HCT116 (cell line): ENCODE measurements around the gene MAP7D1. TPM values are rescaled to one million over a fixed set of nuclear protein-coding genes. Genes with fewer than 3 reads are reported as not detected.

Source experiments
- ATAC-seq: fragments of 200-7000 bp; cut with Tn5 transposase; 2 replicates; pipeline ENCODE4 v1.9.1; 2020; ENCODE audit warnings: mild to moderate bottlenecking, moderate library complexity
- BruUV-seq: library from RNA; stranded (reverse); fragments of 400-500 nt; replicated peaks from 2 replicates; lab custom pipeline; 2021; lab: Mats Ljungman, UMichigan
- CTCF ChIA-PET: fragments of 300-600 bp; sonication (Branson Sonifier 250); formaldehyde crosslinking; loops from one replicate; lab custom pipeline; 2021; ENCODE audit warnings: antibody characterized with exemption; lab: Charles Lee
- POLR2A ChIA-PET: fragments of 300-600, 350-600 bp; sonication (Branson Sonifier 250); formaldehyde crosslinking; loops from one replicate; lab custom pipeline; 2021; ENCODE audit warnings: antibody characterized with exemption; lab: Charles Lee
- RAD21 ChIA-PET, 2 experiments: fragments of 300-600 bp; sonication (Branson Sonifier 250); formaldehyde crosslinking; loops; one replicate each; lab custom pipeline; 2023; ENCODE audit warnings: low total read pairs in 2 of 2; ENCODE audit not compliant: uncharacterized antibody in 2 of 2, unreplicated experiment in 2 of 2, low non-redundant PET in 1 of 2; lab: Charles Lee
- DNase-seq: peaks from one replicate; pipeline ENCODE4 v3.0.0-alpha.2; 2010; ENCODE audit warnings: low read depth, low spot score
- H2AFZ ChIP-seq: fragments of 200-600 bp; shearing (Covaris generic), sonication (generic); 2 replicates; pipeline ENCODE4 v1.6.1; 2017; ENCODE audit warnings: low read depth, mixed run types, mixed read lengths, antibody characterized with exemption, low read length; ENCODE audit not compliant: poor library complexity, severe bottlenecking
- H3K27ac ChIP-seq: 2 replicates; pipeline ENCODE4 v1.5.1; 2012; ENCODE audit warnings: low read depth, low read length
- H3K27me3 ChIP-seq: fragments of 200-600 bp; sonication (generic); 2 replicates; pipeline ENCODE4 v1.6.1; 2016; ENCODE audit warnings: mixed run types, low read length, mixed read lengths; ENCODE audit not compliant: insufficient read depth
- H3K36me3 ChIP-seq, 2 experiments: fragments of 200-500 bp in 1 of 2; fragments of 200-600 bp in 1 of 2; sonication (Bioruptor generic) in 1 of 2; sonication (generic) in 1 of 2; 2 replicates each; pipeline versions ENCODE4 v1.5.1 to v1.6.1; 2014 to 2016; ENCODE audit warnings: low read length in 2 of 2, inconsistent platforms in 1 of 2, mixed read lengths in 1 of 2, mixed run types in 1 of 2; ENCODE audit not compliant: insufficient read depth in 2 of 2, control insufficient read depth in 1 of 2
- H3K4me1 ChIP-seq, 2 experiments: fragments of 200-600 bp in 1 of 2; sonication (generic) in 1 of 2; 2 replicates each; pipeline versions ENCODE4 v1.5.1 to v1.6.1; 2012 to 2017; ENCODE audit warnings: low read length in 2 of 2, inconsistent platforms in 1 of 2, mild to moderate bottlenecking in 1 of 2, mixed read lengths in 1 of 2, mixed run types in 1 of 2, moderate library complexity in 1 of 2; ENCODE audit not compliant: insufficient read depth in 2 of 2, control insufficient read depth in 1 of 2
- H3K4me2 ChIP-seq: fragments of 200-600 bp; sonication (generic); 2 replicates; pipeline ENCODE4 v1.6.1; 2017; ENCODE audit warnings: mixed run types, low read length, mixed read lengths
- H3K4me3 ChIP-seq, 2 experiments: fragments of 200-600 bp in 1 of 2; sonication (generic) in 1 of 2; replicated peaks in 1 of 2; 2 replicates each; pipeline ENCODE4 v1.5.1; 2011 to 2016; ENCODE audit warnings: low read length in 2 of 2, control low read depth in 1 of 2, low read depth in 1 of 2, mild to moderate bottlenecking in 1 of 2, mixed read lengths in 1 of 2, mixed run types in 1 of 2
- H3K79me2 ChIP-seq: fragments of 200-600 bp; sonication (generic); 2 replicates; pipeline ENCODE4 v1.6.1; 2017; ENCODE audit warnings: mild to moderate bottlenecking, mixed run types, low read length, moderate library complexity, mixed read lengths; ENCODE audit not compliant: insufficient read depth
- H3K9ac ChIP-seq: fragments of 200-600 bp; sonication (generic); 2 replicates; pipeline ENCODE4 v1.6.1; 2016; ENCODE audit warnings: low read length, mixed read lengths
- H3K9me2 ChIP-seq: fragments of 200-600 bp; sonication (generic), shearing (Covaris generic); 2 replicates; pipeline ENCODE4 v1.6.1; 2017; ENCODE audit warnings: mixed run types, mild to moderate bottlenecking, moderate library complexity; ENCODE audit not compliant: insufficient read depth
- H3K9me3 ChIP-seq, 2 experiments: fragments of 200-500 bp in 1 of 2; fragments of 200-600 bp in 1 of 2; sonication (Bioruptor generic) in 1 of 2; sonication (generic) in 1 of 2; 2 replicates each; pipeline ENCODE4 v1.6.1; 2014 to 2017; ENCODE audit warnings: low read length in 2 of 2, mixed read lengths in 2 of 2, inconsistent platforms in 1 of 2, low read depth in 1 of 2, mild to moderate bottlenecking in 1 of 2, mixed run types in 1 of 2, moderate library complexity in 1 of 2; ENCODE audit not compliant: control insufficient read depth in 1 of 2, insufficient read depth in 1 of 2
- H4K20me1 ChIP-seq: fragments of 200-600 bp; sonication (generic), shearing (Covaris generic); 2 replicates; pipeline ENCODE4 v1.6.1; 2017; ENCODE audit warnings: mixed run types, mild to moderate bottlenecking, moderate library complexity; ENCODE audit not compliant: insufficient read depth
- CBX3 ChIP-seq: IDR thresholded peaks from 2 replicates; pipeline ENCODE4 v1.6.1; 2012; ENCODE audit warnings: low read depth
- EGR1 ChIP-seq: IDR thresholded peaks from 2 replicates; pipeline ENCODE4 v1.6.1; 2012; ENCODE audit warnings: low read depth
- EZH2 ChIP-seq: fragments of 200-600 bp; sonication (generic); IDR thresholded peaks from 2 replicates; pipeline ENCODE4 v1.6.1; 2017; ENCODE audit warnings: antibody characterized with exemption, mixed run types
- EZH2phosphoT487 ChIP-seq: fragments of 200-600 bp; IDR thresholded peaks from 2 replicates; pipeline ENCODE4 v1.6.1; 2018; ENCODE audit warnings: antibody characterized with exemption, borderline replicate concordance
- FOSL1 ChIP-seq: IDR thresholded peaks from 2 replicates; pipeline ENCODE4 v1.6.1; 2012; ENCODE audit warnings: low read depth
- JUND ChIP-seq: IDR thresholded peaks from 2 replicates; pipeline ENCODE4 v1.6.1; 2012
- POLR2A ChIP-seq: IDR thresholded peaks from 2 replicates; pipeline ENCODE4 v1.7.0; 2011; ENCODE audit warnings: borderline replicate concordance; ENCODE audit not compliant: insufficient read depth, insufficient read length; ENCODE audit errors: extremely low read depth
- POLR2AphosphoS5 ChIP-seq: IDR thresholded peaks from 2 replicates; pipeline ENCODE4 v1.6.1; 2011; ENCODE audit warnings: mild to moderate bottlenecking, low read depth, low read length, moderate library complexity
- RAD21 ChIP-seq: IDR thresholded peaks from 2 replicates; pipeline ENCODE4 v1.6.1; 2012; ENCODE audit warnings: low read depth, mild to moderate bottlenecking
- SP1 ChIP-seq: IDR thresholded peaks from 2 replicates; pipeline ENCODE4 v1.6.1; 2012; ENCODE audit warnings: low read depth
- SRF ChIP-seq: IDR thresholded peaks from 2 replicates; pipeline ENCODE4 v1.6.1; 2012; ENCODE audit warnings: low read depth
- TCF7L2 ChIP-seq: IDR thresholded peaks from 2 replicates; pipeline ENCODE4 v1.7.0; 2011; ENCODE audit warnings: borderline replicate concordance, inconsistent platforms; ENCODE audit not compliant: insufficient read depth, insufficient read length; ENCODE audit errors: extremely low read depth
- YY1 ChIP-seq: IDR thresholded peaks from 2 replicates; pipeline ENCODE4 v1.6.1; 2011; ENCODE audit warnings: low read length, low read depth, moderate library complexity, mild to moderate bottlenecking; ENCODE audit not compliant: insufficient replicate concordance; ENCODE audit errors: extremely low read depth
- intact Hi-C: fragments of 100-400 bp; cut with micrococcal nuclease; formaldehyde crosslinking; loops from 2 replicates; pipeline ENCODE4 v1.10.0; 2022
- total RNA-seq: library from RNA; stranded (reverse); gene quantifications from one replicate; pipeline ENCODE4 v1.2.1, GENCODE V29; 2021; ENCODE audit not compliant: unreplicated experiment
- TF ChIP-seq, protein P1 (sequence below), 3 experiments: fragments of 200-600 bp in 1 of 3; sonication (generic) in 1 of 3; IDR thresholded peaks in 2 of 3; conservative IDR thresholded peaks in 1 of 3; 2 replicates each; pipeline ENCODE4 v1.5.1; 2012 to 2017; ENCODE audit warnings: low read depth in 2 of 3, low read length in 2 of 3, antibody characterized with exemption in 1 of 3, borderline replicate concordance in 1 of 3, control low read depth in 1 of 3, mild to moderate bottlenecking in 1 of 3, mixed read lengths in 1 of 3, mixed run types in 1 of 3, moderate library complexity in 1 of 3; ENCODE audit not compliant: insufficient read depth in 1 of 3
- TF ChIP-seq, protein P2 (sequence below): IDR thresholded peaks from 2 replicates; pipeline ENCODE4 v1.6.1; 2011; ENCODE audit warnings: mild to moderate bottlenecking, low read length, moderate library complexity; ENCODE audit not compliant: insufficient replicate concordance; ENCODE audit errors: extremely low read depth
- TF ChIP-seq, protein P3 (sequence below): IDR thresholded peaks from 2 replicates; pipeline ENCODE4 v1.6.1; 2012; ENCODE audit warnings: low read depth
- TF ChIP-seq, protein P4 (sequence below): IDR thresholded peaks from 2 replicates; pipeline ENCODE4 v1.6.1; 2012
- TF ChIP-seq, protein P5 (sequence below): IDR thresholded peaks from 2 replicates; pipeline ENCODE4 v1.6.1; 2012

The MAP7D1 gene
- total RNA-seq, 1 experiment from 2014 or later, result 71.8 TPM

DNA sequence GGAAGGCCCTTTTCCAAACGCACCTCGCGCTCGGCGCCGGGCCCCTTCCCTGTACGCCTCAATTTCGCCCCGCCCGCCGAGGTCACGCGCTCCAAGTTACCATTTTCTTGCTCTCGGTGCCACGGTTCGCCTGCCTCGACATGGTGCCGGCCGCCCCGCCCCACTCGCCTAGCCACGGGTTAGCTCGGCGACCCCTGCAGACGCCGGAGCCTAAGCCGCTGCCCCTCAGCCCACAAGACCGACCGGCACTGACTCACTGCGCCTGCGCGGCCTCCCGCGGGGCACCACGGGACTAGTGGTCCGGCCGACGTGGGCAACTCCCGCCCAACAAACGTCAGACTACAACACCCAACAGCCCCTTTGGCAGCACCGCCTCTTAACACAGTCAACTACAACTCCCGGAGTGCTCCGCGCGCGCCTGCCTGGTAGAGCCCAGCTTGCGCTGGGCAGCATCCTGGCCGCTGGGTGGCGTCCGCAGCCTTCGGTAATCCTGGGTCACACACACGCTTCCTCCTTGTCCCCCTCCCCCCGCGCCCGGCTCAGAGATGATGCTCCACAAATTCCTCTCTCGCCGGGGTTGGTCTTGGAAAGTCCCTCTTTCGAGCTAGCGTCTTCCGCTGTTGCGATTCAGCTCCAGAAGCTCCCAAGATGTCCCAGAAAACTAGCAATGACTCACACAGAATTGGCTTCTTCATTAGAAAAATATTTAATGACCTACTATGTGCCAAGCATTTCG is 6.6 kb upstream of the MAP7D1 start, which contains the start of gene TRAPPC3:
Gene TRAPPC3 (minus strand): TSS at position 250 of the 736 bp plus-strand sequence. CDS start 108 bp downstream, at position 142.
- Histone ChIP-seq H4K20me1 (no peaks in the 10 kb centered on the region), H3K79me2 (peaks cover 41% of the 10 kb centered on the region), H3K4me2 (peak within 1 kb of the TSS; percentile 86), H3K9me2 (no peaks in the 10 kb centered on the region), H2AFZ (peak within 1 kb of the TSS; percentile 11), H3K27me3 (no peaks in the 10 kb centered on the region), H3K4me1 (peaks cover 22 to 35% of the 10 kb centered on the region in 2 experiments), H3K4me3 (peak within 1 kb of the TSS; percentile 75 to 88), H3K36me3 (no peaks in the 10 kb centered on the region), H3K27ac (peak within 1 kb of the TSS; percentile 65), H3K9ac (peak within 1 kb of the TSS; percentile 91), H3K9me3 (no peaks in the 10 kb centered on the region)
- BruUV-seq, result no TSS peak
- peak; percentile 99 for DNase-seq
- POLR2A ChIA-PET, result interaction anchor here (0.6 to 2.5 kb wide), 10 partner anchors 10 to 251 kb away, joined by 3 to 11 read pairs (median 4); partner anchors contain the start of gene LSM10
- CTCF ChIA-PET, result interaction anchor here (0.9 to 3.5 kb wide), 24 partner anchors 12 to 237 kb away, joined by 3 to 37 read pairs (median 4); partner anchors contain the start of genes EVA1B and THRAP3
- intact Hi-C loops, result loop anchor here (1.0 kb wide), 3 partner anchors 39 to 136 kb away; partner anchors contain the start of gene THRAP3
- RAD21 ChIA-PET, result interaction anchor here (0.7 to 2.5 kb wide), 9 partner anchors 15 to 157 kb away, joined by 3 to 15 read pairs (median 6); partner anchors contain the start of genes SH3D21 (in 1 of the 2) and THRAP3 (in 1 of the 2)
- ATAC-seq, result peak; percentile 89
- TF ChIP-seq SRF (no peak), POLR2AphosphoS5 (peak; percentile 89), FOSL1 (no peak), EZH2 (no peak), EZH2phosphoT487 (no peak), TCF7L2 (peak; percentile 36), POLR2A (peak; percentile 62), SP1 (no peak), RAD21 (no peak), JUND (no peak), YY1 (peak; percentile 73), EGR1 (no peak), CBX3 (no peak)
- TF ChIP-seq, protein P1, sequence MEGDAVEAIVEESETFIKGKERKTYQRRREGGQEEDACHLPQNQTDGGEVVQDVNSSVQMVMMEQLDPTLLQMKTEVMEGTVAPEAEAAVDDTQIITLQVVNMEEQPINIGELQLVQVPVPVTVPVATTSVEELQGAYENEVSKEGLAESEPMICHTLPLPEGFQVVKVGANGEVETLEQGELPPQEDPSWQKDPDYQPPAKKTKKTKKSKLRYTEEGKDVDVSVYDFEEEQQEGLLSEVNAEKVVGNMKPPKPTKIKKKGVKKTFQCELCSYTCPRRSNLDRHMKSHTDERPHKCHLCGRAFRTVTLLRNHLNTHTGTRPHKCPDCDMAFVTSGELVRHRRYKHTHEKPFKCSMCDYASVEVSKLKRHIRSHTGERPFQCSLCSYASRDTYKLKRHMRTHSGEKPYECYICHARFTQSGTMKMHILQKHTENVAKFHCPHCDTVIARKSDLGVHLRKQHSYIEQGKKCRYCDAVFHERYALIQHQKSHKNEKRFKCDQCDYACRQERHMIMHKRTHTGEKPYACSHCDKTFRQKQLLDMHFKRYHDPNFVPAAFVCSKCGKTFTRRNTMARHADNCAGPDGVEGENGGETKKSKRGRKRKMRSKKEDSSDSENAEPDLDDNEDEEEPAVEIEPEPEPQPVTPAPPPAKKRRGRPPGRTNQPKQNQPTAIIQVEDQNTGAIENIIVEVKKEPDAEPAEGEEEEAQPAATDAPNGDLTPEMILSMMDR (IDR thresholded peaks at IDR 0.05 in 2 of 3, conservative IDR thresholded peaks at IDR 0.05 in 1 of 3; ENCODE audit: borderline replicate concordance in 1 of 3, insufficient read depth in 1 of 3, low read depth in 2 of 3, low read length in 2 of 3), result peak in 2 of 3 experiments; percentile 97; a peak in 4 of 6 replicates
- TF ChIP-seq, protein P2, sequence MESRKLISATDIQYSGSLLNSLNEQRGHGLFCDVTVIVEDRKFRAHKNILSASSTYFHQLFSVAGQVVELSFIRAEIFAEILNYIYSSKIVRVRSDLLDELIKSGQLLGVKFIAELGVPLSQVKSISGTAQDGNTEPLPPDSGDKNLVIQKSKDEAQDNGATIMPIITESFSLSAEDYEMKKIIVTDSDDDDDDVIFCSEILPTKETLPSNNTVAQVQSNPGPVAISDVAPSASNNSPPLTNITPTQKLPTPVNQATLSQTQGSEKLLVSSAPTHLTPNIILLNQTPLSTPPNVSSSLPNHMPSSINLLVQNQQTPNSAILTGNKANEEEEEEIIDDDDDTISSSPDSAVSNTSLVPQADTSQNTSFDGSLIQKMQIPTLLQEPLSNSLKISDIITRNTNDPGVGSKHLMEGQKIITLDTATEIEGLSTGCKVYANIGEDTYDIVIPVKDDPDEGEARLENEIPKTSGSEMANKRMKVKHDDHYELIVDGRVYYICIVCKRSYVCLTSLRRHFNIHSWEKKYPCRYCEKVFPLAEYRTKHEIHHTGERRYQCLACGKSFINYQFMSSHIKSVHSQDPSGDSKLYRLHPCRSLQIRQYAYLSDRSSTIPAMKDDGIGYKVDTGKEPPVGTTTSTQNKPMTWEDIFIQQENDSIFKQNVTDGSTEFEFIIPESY, result peak; percentile 60
- TF ChIP-seq, protein P3, sequence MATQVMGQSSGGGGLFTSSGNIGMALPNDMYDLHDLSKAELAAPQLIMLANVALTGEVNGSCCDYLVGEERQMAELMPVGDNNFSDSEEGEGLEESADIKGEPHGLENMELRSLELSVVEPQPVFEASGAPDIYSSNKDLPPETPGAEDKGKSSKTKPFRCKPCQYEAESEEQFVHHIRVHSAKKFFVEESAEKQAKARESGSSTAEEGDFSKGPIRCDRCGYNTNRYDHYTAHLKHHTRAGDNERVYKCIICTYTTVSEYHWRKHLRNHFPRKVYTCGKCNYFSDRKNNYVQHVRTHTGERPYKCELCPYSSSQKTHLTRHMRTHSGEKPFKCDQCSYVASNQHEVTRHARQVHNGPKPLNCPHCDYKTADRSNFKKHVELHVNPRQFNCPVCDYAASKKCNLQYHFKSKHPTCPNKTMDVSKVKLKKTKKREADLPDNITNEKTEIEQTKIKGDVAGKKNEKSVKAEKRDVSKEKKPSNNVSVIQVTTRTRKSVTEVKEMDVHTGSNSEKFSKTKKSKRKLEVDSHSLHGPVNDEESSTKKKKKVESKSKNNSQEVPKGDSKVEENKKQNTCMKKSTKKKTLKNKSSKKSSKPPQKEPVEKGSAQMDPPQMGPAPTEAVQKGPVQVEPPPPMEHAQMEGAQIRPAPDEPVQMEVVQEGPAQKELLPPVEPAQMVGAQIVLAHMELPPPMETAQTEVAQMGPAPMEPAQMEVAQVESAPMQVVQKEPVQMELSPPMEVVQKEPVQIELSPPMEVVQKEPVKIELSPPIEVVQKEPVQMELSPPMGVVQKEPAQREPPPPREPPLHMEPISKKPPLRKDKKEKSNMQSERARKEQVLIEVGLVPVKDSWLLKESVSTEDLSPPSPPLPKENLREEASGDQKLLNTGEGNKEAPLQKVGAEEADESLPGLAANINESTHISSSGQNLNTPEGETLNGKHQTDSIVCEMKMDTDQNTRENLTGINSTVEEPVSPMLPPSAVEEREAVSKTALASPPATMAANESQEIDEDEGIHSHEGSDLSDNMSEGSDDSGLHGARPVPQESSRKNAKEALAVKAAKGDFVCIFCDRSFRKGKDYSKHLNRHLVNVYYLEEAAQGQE, result no peak
- TF ChIP-seq, protein P4, sequence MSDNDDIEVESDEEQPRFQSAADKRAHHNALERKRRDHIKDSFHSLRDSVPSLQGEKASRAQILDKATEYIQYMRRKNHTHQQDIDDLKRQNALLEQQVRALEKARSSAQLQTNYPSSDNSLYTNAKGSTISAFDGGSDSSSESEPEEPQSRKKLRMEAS, result no peak
- TF ChIP-seq, protein P5, sequence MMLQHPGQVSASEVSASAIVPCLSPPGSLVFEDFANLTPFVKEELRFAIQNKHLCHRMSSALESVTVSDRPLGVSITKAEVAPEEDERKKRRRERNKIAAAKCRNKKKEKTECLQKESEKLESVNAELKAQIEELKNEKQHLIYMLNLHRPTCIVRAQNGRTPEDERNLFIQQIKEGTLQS, result no peak
